GM21528 (cell line): ENCODE data around the gene ZNF655.

Source experiments
- ATAC-seq: cut with Tn5 transposase; IDR thresholded peaks from one replicate; pipeline ENCODE4 v1.9.1; 2021; ENCODE audit warnings: mild to moderate bottlenecking, moderate library complexity; ENCODE audit not compliant: unreplicated experiment, low FRiP score

Gene ZNF655

GRCh38 chr7:99601656-99602310 is 43.3 kb downstream of the ZNF655 start:
- ATAC-seq = no peak

GRCh38 chr7:99605527-99605926 is 47.1 kb downstream of the ZNF655 start:
- ATAC-seq = no peak

- ATAC-seq = no peak
Observed at GRCh38 chr7:99606531-99606930, 48.1 kb downstream of the ZNF655 start.

- ATAC-seq = no peak
Observed at GRCh38 chr7:99607548-99607947, 49.1 kb downstream of the ZNF655 start.

- ATAC-seq = no peak
Observed at GRCh38 chr7:99614495-99614894, 56.1 kb downstream of the ZNF655 start.

GRCh38 chr7:99615989-99616358 is 57.5 kb downstream of the ZNF655 start:
- no peak for ATAC-seq

- ATAC-seq = peak; percentile 92
Observed at GRCh38 chr7:99616359-99617191, 58.1 kb downstream of the ZNF655 start, which contains the start of gene ZSCAN25. Gene ZSCAN25, plus strand, starts transcription at chr7:99616946. Its CDS starts 2,661 bp downstream, at chr7:99619607.

- ATAC-seq = peak; percentile 47
Observed at GRCh38 chr7:99617192-99617781, 58.8 kb downstream of the ZNF655 start.

- no peak for ATAC-seq
Observed at GRCh38 chr7:99618726-99619125, 60.3 kb downstream of the ZNF655 start.

- ATAC-seq = no peak
Observed at GRCh38 chr7:99619571-99620130, 61.2 kb downstream of the ZNF655 start.

GRCh38 chr7:99621271-99621670 is 62.8 kb downstream of the ZNF655 start:
- ATAC-seq = no peak

- no peak for ATAC-seq
Observed at GRCh38 chr7:99622596-99622995, 64.2 kb downstream of the ZNF655 start.

- no peak for ATAC-seq
Observed at GRCh38 chr7:99623091-99623693, 64.8 kb downstream of the ZNF655 start.

GRCh38 chr7:99623702-99624447 is 65.4 kb downstream of the ZNF655 start:
- ATAC-seq = no peak

GRCh38 chr7:99624484-99624883 is 66.0 kb downstream of the ZNF655 start:
- ATAC-seq = no peak

- no peak for ATAC-seq
Observed at GRCh38 chr7:99625321-99625720, 66.9 kb downstream of the ZNF655 start.

GRCh38 chr7:99625961-99626360 is 67.5 kb downstream of the ZNF655 start:
- no peak for ATAC-seq
